HG02884 (cell line): ENCODE results near the gene SPRED2.

Experiments used
- ATAC-seq: cut with Tn5 transposase; IDR thresholded peaks from one replicate; pipeline ENCODE4 v1.9.1; 2021; ENCODE audit warnings: mild to moderate bottlenecking, moderate library complexity; ENCODE audit not compliant: unreplicated experiment

The SPRED2 gene

DNA sequence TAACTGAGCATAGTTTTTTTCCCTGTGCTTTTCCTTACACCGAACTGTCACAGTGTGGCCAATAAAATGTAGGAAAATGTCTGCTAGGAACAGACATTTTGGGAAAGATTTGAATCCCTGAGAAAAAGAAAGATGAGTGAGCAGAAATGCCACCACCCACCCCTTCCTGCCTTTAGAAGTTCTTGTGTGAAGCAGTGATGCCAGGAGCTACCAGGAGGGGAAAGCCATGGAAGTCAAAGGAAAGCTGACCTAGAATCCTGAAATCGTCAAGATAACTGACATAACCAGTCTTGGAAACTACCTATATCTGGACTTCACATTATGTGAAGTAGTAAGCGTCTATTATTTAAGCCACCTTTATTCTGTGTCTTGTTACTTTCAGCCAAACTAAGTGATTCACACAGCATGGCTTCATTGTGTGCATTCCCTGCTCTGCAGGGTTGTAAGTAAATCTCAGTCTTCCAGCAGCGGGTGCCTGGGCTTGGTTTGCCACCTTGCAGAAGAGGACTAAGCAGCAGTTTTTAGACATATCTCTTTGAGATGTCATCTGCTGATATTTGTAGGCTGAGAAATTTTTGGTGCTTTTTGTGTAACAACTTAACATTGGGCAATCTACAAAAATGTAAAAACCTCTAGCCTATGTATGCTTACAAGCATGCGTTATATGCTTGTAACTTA is 11.2 kb upstream of the SPRED2 start:
- ATAC-seq: no peak

DNA sequence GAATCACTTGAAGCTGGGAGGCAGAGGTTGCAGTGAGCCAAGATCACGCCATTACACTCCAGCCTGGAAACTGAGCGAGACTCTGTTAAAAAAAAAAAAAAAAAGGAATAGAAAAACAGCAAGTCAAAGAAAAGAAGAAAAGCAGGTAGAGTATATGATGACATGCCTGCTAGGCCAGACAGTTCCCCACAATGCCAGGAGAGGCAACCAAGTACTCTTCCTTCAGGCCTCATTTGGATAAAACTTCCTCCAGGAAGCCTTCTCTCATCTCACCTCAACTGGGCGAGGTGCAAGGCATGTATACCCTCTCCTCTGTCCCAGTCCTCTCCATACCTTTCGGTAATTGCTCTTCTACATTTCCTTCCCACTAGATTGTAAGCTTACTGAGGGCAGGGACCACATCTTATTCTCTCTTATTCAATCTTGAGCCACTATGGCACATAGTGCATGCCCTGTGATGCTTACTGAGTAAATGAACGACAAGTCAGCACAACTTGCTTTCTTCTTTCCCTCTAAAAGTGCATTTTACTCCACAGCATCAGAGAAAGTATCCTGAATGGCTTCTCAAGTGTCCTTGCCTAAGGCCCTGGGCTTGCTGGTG is 10.1 kb upstream of the SPRED2 start:
- no peak for ATAC-seq

DNA sequence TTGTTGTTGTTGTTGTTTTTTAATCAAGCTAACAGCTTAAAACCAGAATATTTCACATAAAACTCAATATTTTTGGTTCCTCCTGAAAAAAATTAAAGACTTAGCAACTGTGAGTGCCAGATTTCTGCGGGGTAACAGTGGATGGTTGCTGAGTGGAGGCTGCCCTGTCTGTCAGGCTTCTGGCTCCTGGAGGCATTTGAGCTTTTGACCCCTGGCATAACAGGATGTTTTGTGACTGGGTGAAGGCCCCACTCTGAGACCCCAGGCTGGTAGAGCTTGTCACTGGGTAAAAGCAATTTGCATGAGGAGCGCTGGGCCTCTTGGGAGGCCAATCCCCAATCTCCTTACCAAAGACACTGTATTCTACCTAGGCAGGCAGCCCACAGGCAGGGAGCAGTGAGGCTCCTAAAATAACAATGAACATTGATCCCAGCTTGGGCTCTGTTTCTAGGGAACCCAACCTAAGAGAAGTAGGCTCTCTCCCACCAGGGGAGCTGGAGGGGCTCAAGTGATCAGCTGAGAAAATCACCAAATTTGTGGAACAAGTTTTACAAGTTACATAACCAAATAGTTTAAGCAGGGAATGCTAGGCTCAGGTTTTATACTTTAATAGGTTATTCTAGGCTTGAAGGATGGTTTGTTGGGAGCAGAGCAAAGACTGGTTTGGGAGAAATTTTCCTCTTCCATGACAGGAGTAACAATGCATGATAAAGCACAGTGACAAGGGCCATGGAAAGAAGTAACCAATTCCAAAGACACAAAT is 5.9 kb upstream of the SPRED2 start:
- ATAC-seq: no peak

DNA sequence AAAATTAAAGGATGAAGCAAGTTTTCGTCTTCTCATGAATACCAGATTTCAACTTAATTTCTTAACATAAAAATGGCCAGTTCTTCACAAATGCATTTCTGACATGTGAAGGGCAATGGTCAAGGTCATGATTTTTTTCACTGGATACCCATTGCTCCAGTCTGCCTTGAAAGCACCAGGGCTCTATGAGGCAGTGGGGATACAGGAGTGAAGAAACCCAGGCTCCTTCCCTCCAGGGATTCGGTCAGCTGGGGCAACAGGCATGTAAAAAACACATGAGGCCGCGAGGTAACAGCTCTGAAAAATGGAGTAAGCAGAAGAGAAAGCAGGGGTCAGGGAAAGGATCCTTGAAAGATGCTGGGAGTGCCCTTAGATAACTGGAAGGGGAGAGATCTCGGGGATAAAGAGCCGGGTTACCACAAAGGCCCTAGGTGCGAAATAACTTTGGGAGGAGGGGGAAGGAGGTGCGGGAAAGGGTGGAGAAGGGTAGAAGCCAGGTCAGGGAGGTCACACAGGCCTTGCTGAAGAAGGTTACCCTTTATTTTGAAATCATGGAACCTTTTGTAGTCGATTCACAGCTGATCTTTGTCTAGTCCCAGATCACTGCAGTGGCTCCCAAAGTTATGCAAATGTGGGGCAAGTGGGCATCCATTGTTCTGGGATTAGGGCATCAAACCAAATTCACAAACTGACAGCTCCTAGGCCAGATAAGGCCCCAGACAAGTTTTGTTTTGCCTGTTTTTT is 5.2 kb upstream of the SPRED2 start:
- ATAC-seq: no peak

DNA sequence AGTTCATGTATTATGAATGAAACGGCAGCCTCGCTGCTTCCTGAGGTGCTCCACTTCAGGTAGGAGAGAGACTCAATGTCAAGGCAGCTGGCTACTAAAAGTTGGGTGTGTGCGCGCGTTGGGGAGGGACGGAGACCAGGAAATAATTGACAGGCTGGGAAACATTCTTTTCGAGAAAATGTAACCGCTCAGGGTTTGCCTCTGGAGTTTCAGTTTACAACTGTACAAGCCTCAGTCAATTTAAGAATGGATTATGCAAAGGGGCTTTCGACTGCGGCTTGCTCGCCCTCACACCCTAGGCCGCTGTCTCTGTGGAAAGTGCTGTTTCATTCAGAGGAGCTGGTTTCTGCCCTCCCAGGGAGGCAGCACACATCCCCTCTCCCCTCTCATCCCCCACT is 4.4 kb upstream of the SPRED2 start:
- ATAC-seq: peak; percentile 67

DNA sequence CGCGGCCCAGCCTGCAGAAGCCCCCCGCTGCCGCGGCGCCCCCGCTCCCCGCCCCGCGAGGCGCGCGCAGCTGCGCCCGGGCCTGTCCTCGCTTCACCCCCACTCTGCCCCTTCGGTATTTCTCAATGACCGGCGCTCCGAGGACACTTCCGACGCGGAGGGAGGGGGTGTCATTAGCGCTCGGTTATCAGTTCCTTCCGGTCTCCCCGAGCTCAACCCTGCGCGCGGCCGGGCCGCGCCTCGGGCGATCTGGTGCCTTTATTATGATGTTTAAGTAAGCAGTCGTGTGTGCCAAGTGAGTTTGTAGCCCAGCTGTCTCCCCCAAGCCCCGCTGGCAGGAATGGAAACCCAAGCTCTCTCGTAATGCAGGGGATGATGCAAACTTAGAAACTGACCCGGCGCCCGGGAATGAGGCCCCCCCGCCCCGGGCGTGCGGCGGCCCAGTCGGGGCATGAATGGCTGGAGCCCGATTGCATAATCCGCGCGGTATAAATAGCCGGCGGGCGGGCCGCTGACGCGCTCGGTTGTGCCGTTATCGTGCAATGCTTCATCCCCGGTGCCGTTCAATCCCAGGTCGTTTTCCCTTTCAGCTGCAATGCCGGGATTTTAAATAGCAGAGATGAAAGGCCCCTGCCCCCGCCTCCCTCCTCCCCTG is 3.9 kb upstream of the SPRED2 start:
- peak; percentile 16 for ATAC-seq

DNA sequence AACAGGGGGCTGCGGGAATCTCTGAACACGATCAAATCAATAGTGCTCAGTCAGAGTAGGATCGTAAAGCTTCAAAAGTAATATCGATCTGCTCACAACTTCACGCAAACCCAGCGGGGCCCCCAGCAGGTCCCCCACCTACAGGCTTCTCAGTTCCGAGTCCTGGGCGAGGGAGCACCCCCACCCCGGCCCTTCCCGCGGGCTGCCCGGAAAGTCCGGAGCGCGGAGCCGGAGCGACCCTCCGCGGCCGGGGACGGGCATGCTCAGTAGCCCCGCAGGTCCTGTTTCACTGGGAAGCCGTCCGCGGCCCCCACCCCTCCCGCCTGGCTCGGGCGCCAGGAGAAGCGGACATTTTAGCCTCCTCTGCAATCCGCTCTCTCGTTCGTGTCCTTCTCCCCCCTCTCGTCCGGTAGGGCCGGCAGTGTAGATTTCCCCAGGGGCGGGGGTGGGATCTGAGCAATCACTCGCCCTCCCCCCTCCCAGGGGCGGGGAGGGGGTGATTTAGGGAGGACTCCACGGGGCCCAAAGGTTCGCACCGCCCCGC is 3.3 kb upstream of the SPRED2 start:
- no peak for ATAC-seq

DNA sequence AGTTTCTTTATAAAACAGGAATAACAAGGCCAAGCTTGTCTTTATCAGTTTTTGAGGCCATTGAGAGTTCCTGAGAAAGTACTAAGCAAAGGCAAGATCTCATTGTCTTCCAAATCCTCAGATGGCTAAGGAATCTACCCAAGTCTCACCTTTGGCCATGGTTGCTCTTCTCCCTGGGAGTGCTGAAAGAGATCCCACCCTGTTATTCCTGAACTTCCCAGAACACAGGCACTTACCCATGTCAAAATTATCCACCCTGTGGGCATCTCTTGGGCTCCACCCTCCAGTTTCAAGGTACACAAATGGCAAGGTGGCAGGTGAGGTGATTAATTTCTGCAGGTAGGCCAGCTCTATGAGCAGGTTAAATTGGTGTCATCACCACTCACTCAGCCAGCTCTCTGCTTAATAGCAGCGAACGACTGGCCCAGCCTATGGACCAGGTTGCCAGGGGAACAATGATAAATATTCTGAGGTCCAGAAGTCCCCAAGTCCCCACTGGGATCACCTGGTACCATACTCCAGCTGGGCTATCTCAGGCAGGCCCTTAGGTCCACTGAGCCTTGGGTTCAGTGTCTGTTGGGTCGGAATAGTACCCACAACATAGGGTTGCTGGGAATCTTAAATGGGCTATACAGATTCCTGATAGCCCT is 2.3 kb upstream of the SPRED2 start:
- no peak for ATAC-seq

DNA sequence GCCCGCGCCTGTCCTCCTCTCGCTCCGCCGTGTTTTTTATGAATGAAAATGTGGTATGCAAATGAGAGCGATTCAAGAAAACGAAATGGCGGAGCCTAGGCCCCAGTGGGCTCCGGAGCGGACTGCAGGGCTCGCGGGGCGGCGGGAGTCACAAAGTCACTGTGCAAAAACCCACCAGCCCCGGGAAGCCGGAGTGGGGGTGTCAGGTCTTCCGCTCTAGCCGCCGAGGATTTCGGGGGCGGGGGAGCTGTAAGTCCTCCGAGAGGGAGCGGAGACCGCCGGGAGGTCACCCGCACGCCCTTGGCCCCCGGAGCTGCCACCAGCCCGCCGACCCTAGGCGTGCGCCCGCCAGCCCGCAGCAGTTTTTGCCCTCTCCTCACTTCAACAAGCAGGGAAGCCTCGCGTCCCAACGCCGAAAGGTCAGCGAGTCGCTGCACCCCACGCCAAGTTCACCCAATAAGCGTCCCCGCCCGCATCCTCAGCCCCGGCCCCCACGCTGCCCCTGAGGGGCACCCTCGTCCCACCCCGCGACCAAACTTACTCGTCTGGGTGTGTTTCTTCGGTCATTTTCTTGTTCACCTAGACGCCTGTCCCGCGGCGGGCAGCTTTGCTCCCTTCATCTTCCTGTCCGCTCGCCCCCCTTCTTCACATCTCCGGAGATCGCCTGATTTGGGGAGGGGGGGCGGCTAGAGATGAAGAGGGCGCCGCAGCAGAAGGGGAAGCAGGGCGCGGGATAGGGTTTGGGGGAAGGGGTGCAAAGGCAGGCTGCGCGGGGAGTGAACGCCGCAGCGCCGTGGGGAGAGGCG is 775 bp downstream of the SPRED2 start:
- peak; percentile 29 for ATAC-seq

DNA sequence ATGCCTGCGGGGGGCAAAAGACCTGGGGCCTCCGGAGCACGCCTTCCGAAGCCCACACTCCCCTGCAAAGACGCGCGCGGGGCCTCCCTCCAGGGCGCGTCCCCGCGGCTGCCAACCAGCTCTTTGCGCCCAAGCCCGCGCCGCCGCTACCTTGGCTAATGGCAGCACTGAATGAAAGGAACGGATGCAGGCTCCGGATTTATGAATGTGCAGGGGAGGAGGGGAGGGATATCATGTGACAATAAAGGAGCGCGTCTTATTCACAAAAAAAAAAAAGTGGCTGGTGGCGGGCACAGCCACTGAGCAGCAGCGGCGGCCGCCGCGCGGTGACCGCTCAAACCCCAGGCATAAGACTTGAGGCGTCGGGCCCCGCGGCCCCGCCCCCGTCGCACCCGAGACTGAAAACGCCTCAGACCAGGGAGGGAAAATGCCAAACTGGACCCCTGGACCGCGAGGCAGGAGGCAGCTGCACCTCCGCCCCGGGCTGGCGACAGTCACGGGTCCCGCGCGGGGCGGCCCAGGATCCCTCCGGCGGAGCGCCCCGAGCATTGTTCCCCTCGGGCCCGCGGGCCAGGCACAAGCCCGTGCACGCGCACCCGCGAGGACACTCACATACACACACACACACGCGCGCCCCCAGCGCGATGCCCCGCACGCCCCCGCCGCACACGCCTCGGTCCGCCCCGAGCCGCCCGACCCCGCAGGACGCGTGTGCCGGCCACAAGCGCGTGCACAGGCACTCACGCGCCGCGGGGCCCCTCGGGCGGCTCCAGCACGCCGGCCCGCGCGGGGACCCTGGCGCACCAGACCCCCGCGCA is 1.6 kb downstream of the SPRED2 start:
- ATAC-seq: peak; percentile 28

DNA sequence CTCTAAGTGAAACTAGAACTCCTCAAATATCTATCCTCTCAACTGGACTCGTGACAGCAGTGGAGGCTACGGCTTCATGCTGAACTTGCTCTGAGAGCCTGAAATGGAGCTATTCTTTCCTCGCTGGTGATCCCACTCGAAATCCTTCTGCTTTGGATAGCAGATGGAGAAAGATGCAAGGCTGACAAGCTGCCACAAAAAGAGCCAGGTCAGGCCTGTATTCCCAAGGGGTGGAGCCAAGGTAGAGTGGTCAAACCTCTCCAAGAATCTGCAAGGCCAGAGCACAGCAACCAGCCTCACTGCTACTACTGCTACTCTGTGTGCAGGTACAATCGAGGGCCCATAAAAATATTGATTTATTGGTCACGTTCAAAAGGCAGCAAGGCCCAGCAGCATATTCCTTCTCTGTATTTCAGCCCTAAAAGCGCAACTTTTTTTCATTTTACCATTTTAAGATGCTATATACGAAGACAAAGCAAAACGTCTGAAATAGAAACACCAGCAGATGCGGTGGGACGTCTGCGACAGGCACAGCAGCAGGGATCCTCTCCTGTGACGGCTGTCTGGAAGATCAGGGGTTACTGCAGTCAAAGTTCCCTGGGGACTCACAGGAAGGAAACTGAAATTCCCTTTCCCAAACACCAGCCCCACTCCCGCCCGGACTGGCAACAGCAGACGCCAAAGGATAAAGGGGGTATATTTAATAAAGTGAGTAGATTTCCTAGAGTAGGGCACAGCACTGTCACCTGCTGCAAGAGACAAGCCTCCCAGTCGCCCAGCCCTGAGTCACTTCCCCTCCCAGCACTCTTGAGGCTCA is 2.4 kb downstream of the SPRED2 start:
- ATAC-seq: peak; percentile 22

DNA sequence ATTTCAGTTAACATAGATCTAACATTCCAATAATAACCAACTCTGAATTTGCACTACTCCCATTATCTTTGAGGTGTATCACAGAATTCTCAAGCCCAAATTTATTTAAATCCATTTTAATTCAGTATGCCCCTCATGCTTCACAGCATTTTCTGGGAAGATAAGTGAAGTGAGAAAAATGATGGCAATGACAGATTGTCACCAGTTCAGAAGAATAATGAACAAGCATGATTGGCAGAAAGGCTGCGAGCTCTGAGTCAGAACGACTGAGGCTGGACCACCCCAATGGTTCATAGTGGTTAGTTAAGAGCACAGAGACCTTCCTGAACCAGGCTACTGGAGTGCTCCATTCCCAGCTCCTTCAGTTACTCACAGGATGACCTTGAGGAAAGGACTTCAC is 4.9 kb downstream of the SPRED2 start:
- no peak for ATAC-seq

DNA sequence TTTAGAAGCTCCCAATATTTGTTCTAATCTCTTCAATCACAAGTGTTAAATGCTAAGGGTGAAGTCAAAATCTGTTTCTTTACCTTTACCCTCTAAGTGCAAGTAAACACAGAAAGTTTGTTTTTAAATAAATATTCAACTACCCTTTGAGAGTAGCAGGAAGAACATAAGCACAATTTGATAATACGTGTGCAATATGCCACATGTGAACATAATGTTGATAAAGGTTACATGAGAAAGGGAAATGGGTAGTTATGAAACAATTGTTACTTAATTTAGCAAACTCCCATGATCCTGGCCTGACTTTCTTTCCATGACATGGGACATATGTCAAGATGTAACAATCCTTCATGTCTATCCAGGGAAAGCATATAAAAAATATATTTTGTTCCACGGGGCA is 7.1 kb downstream of the SPRED2 start:
- ATAC-seq: no peak

DNA sequence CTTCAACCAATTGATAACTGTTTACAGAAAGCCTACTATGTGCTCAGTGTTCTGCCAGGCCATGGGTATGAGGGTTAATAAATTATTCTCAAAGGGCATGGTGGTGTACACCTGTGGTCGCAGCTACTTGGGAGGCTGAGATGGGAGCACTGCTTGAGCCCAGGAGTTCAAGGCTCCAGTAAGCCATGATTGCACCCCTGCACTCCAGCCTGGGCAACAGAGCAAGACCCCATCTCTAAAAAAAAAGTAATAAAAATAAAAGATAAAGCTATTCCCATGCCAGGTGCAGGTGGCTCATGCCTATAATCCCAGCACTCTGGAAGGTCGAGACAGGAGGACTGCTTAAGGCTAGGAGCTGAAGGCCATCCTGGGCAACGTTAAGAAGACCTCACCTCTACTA is 8.0 kb downstream of the SPRED2 start:
- ATAC-seq: no peak

DNA sequence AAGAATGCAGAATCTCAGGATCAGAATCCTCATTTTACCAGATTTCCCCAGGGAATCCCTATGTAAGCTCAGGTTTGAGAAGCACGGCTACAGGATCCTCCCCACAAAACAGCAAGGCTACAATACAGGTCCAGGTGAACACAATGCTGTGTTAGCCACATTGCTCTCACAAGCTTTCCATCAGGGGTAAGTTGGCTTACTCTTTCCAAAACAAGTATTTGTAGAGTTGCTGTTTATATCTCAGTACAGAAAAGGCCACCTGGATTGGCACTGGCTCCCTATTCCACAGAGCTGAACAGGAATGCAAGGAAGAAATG is 11.0 kb downstream of the SPRED2 start:
- no peak for ATAC-seq

DNA sequence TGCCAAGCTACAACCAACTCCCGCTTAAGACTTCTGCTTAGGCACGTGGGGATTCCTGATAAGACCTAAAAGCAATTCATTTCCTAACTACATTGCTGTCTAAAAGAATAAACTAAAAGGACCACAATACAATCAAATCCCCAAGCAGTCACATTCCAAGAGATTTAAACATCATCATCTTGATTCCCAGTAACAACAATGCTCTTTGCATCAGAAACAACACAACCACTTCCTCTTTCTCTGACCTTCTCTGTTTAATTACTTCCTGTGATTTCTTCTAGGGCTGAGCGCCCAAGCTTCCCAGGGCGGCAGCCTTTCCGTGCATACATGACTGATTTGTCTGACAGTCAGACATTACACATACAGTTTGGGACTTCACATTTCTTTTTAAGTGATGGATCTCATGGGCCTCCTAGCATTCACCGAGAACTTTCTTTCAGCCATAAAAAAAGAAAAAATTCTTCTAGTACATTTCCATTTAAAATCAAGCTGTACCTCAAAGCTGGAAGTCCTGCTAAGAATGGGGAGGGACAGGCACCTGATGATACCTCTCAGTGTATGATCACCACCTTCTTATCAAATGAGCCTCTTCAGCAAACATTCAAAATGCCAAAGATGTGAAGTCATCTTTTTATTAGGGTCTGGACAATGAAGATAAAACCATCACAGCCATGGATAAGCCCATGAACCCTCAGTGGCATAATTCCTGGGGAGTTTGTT is 11.5 kb downstream of the SPRED2 start:
- ATAC-seq: peak; percentile 86

DNA sequence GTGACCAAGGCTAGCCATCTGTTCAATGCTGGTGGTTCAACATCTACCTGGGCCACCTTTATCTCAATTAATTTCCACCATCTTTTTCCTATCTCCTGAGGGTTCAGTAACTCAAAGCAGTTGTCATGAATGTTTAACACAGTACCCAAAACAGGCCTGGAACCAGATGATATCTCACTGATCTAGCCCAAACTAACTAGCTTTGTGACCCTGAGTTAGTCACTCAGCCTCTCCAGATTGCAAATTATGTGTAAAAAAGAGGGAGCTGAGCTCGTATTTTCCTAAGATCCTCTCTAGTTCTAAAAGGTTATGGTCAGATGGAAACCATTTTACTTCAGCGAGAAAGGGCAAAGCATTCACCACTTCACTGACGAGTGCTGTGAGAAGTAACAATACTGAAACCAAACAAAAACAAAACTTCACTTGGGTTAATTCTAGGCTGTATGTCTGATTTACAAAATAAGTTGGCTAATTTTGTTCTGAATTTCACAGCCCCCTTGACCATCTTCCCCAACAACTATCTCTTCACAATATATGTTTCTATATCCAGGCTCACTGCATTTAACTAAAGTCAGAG is 14.8 kb downstream of the SPRED2 start:
- no peak for ATAC-seq
